Activated T-helper 2 cell treated with anti-CD3 and anti-CD28 coated beads, Interferon-gamma antibody, Interleukin-2, Interleukin-4, amounts not matched to agents 10 μg/mL and 5 μg/mL and 100 μg/mL, durations not matched to agents 14 hours and 24 hours and 36 hours (primary cell): ENCODE data around the gene CHD6. TPM values are rescaled to one million over a fixed set of nuclear protein-coding genes. Genes with fewer than 3 reads are reported as not detected.

Experiments
- DNase-seq: peaks from one replicate; pipeline ENCODE4 v3.0.0; 2021; ENCODE audit warnings: low spot score
- H3K27ac Mint-ChIP-seq: one replicate; pipeline ENCODE4 v1.8.0; 2021; ENCODE audit warnings: mixed read lengths
- H3K27me3 Mint-ChIP-seq: one replicate; pipeline ENCODE4 v1.8.0; 2021; ENCODE audit warnings: low read depth, mixed read lengths
- H3K36me3 Mint-ChIP-seq: one replicate; pipeline ENCODE4 v1.8.0; 2021; ENCODE audit warnings: low read depth, mixed read lengths
- H3K4me1 Mint-ChIP-seq: one replicate; pipeline ENCODE4 v1.8.0; 2021; ENCODE audit warnings: low read depth, mixed read lengths
- H3K4me3 Mint-ChIP-seq: one replicate; pipeline ENCODE4 v1.8.0; 2021; ENCODE audit warnings: low read depth, mild to moderate bottlenecking, moderate library complexity, mixed read lengths
- H3K9me3 Mint-ChIP-seq: one replicate; pipeline ENCODE4 v1.8.0; 2021; ENCODE audit warnings: mixed read lengths
- intact Hi-C: fragments of 100-400 bp; cut with micrococcal nuclease; formaldehyde crosslinking; loops from one replicate; pipeline ENCODE4 v1.15.1; 2023
- total RNA-seq: library from RNA; stranded (reverse); gene quantifications from 2 replicates; pipeline ENCODE4 v1.2.3, GENCODE V29; 2022

CHD6 gene, protein sequence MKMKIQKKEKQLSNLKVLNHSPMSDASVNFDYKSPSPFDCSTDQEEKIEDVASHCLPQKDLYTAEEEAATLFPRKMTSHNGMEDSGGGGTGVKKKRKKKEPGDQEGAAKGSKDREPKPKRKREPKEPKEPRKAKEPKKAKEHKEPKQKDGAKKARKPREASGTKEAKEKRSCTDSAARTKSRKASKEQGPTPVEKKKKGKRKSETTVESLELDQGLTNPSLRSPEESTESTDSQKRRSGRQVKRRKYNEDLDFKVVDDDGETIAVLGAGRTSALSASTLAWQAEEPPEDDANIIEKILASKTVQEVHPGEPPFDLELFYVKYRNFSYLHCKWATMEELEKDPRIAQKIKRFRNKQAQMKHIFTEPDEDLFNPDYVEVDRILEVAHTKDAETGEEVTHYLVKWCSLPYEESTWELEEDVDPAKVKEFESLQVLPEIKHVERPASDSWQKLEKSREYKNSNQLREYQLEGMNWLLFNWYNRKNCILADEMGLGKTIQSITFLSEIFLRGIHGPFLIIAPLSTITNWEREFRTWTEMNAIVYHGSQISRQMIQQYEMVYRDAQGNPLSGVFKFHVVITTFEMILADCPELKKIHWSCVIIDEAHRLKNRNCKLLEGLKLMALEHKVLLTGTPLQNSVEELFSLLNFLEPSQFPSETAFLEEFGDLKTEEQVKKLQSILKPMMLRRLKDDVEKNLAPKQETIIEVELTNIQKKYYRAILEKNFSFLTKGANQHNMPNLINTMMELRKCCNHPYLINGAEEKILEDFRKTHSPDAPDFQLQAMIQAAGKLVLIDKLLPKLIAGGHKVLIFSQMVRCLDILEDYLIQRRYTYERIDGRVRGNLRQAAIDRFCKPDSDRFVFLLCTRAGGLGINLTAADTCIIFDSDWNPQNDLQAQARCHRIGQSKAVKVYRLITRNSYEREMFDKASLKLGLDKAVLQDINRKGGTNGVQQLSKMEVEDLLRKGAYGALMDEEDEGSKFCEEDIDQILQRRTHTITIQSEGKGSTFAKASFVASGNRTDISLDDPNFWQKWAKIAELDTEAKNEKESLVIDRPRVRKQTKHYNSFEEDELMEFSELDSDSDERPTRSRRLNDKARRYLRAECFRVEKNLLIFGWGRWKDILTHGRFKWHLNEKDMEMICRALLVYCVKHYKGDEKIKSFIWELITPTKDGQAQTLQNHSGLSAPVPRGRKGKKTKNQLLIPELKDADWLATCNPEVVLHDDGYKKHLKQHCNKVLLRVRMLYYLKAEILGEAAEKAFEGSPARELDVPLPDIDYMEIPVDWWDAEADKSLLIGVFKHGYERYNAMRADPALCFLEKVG (N-terminal part only)
- total RNA-seq = 32.5 and 32.7 TPM in 2 replicates

DNA sequence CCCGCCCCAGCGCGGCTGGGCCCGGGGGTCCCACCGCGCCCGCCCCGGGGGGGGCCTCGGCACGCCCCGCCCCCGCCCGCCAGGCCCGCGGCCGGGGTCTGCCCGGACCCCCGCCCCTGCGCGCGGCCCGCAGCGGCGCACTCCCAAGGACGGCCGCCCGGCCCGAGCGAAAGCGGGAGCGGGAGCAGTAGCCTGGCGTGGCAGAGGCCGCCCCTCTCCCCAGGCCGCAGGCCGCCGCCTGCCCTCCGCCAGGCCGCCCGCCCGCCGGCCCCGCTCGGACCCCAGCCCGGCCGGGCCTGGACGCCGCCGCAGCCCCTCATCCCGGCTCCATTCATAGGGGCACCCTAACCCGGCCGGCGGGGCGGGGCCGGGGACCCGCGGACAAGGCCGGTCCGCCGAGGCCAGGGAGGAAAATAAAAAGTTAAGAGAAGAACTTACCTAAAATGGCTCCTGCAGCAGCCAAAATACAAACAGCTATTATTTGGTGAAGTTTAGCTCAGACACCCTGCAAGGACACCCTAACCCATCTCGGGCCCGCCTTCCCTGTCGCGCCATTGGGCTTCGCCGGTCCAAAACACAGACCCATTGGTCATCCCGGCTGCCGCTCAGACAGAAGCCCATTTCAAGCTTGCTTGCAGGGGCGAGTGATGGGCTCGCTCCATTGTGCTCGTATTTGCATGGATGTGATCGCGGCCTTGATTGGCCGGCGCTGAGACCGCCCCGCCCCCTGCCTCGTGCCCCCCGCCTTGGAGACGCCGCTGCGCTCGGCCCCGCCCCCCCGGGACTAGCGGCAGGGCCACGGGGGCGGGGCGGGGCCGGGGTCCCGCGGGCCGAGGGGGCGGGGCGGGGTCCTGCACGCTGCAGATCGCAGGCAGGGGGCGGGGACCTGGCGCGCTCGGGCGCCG, at the start of gene CHD6:
TSS of gene CHD6 (minus strand) at position 476 of the 905 bp plus-strand sequence. CDS start 67,040 bp downstream, outside the sequence.
- H3K27ac Mint-ChIP-seq = peak within 1 kb of the TSS; percentile 80
- H3K4me1 Mint-ChIP-seq = peaks cover 35% of the 10 kb centered on the region
- H3K4me3 Mint-ChIP-seq = peak within 1 kb of the TSS; percentile 89
- peaks cover 15% of the 10 kb centered on the region for H3K27me3 Mint-ChIP-seq
- peak; percentile 99 for DNase-seq
- intact Hi-C loops = loop anchor here (1.0 to 5.0 kb wide), 3 partner anchors 75 to 181 kb away; no protein-coding TSS in a partner anchor
- no peaks in the 10 kb centered on the region for H3K9me3 Mint-ChIP-seq
- peaks cover 5% of the 10 kb centered on the region for H3K36me3 Mint-ChIP-seq

GRCh38 chr20:41664584-41664983, 46.4 kb upstream of the CHD6 start:
- DNase-seq = no peak
- Mint-ChIP-seq H3K27me3 (peaks cover 14% of the 10 kb centered on the region), H3K4me1 (no peaks in the 10 kb centered on the region)

GRCh38 chr20:41657655-41658054, 39.5 kb upstream of the CHD6 start:
- no peaks in the 10 kb centered on the region for H3K36me3 Mint-ChIP-seq
- no peaks in the 10 kb centered on the region for H3K9me3 Mint-ChIP-seq
- no peak overlapping the region for H3K27ac Mint-ChIP-seq
- DNase-seq = no peak
- H3K27me3 Mint-ChIP-seq = peaks cover 8% of the 10 kb centered on the region
- intact Hi-C loops = no loop called here
- no peak overlapping the region for H3K4me3 Mint-ChIP-seq
- H3K4me1 Mint-ChIP-seq = peaks cover 2% of the 10 kb centered on the region

More at GRCh38 chr20:41664584-41664983, 46.4 kb upstream of the CHD6 start:
- Mint-ChIP-seq H3K36me3 (no peaks in the 10 kb centered on the region), H3K9me3 (no peaks in the 10 kb centered on the region), H3K27ac (no peak overlapping the region), H3K4me3 (no peak overlapping the region)
- intact Hi-C loops = no loop called here

GRCh38 chr20:41655962-41656618, 37.9 kb upstream of the CHD6 start:
- H3K27me3 Mint-ChIP-seq = peaks cover 5% of the 10 kb centered on the region
- intact Hi-C loops = no loop called here
- H3K4me3 Mint-ChIP-seq = no peak overlapping the region
- no peak for DNase-seq
- H3K9me3 Mint-ChIP-seq = no peaks in the 10 kb centered on the region
- H3K36me3 Mint-ChIP-seq = no peaks in the 10 kb centered on the region
- H3K4me1 Mint-ChIP-seq = peaks cover 2% of the 10 kb centered on the region
- no peak overlapping the region for H3K27ac Mint-ChIP-seq

DNA sequence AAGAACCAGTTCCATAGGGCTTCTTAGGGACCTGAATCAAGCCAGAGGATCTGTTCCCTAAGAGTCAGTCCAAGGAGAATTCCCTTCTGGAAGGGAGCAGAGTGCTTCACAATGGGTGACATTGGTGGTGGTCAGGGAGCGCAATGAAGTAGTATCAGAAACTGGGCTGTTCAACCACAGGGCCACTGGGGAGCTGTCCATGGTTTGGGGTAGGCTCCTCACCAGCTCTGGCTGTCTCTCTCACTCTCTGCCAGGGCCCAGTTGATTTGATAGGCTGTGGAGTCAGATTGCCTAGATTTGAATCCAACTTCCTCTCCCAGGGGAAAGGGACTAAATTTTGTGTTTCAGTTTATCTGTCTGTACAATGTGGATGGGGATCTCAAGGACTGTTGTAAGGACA, 36.7 kb upstream of the CHD6 start:
- no peak for DNase-seq
- Mint-ChIP-seq H3K27me3 (peaks cover 6% of the 10 kb centered on the region), H3K36me3 (no peaks in the 10 kb centered on the region), H3K4me1 (peaks cover 2% of the 10 kb centered on the region), H3K27ac (no peak overlapping the region), H3K4me3 (no peak overlapping the region), H3K9me3 (no peaks in the 10 kb centered on the region)
- intact Hi-C loops = no loop called here

DNA sequence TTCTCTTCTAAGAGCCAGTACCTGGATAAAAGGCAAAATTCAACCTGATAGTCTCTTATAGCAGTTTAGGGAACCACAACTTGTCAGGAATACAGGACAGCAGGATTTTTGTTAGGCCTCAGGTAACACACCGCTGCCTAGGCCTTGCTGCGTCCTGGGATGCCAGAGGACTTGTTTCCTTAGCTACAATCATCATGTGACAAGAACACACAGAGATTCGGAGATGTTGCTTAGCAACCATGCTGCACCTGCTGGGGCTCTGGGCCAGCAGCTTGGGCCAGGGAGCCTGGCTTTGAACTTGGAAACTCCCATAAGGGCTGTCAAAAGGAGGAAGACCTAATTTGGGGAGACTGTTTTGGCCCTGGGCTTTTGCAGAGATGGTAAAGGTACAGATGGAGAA, 36.1 kb upstream of the CHD6 start:
- intact Hi-C loops = no loop called here
- peaks cover 6% of the 10 kb centered on the region for H3K27me3 Mint-ChIP-seq
- H3K4me3 Mint-ChIP-seq = no peak overlapping the region
- no peak for DNase-seq
- H3K27ac Mint-ChIP-seq = no peak overlapping the region
- H3K9me3 Mint-ChIP-seq = no peaks in the 10 kb centered on the region
- no peaks in the 10 kb centered on the region for H3K36me3 Mint-ChIP-seq
- H3K4me1 Mint-ChIP-seq = peaks cover 2% of the 10 kb centered on the region

DNA sequence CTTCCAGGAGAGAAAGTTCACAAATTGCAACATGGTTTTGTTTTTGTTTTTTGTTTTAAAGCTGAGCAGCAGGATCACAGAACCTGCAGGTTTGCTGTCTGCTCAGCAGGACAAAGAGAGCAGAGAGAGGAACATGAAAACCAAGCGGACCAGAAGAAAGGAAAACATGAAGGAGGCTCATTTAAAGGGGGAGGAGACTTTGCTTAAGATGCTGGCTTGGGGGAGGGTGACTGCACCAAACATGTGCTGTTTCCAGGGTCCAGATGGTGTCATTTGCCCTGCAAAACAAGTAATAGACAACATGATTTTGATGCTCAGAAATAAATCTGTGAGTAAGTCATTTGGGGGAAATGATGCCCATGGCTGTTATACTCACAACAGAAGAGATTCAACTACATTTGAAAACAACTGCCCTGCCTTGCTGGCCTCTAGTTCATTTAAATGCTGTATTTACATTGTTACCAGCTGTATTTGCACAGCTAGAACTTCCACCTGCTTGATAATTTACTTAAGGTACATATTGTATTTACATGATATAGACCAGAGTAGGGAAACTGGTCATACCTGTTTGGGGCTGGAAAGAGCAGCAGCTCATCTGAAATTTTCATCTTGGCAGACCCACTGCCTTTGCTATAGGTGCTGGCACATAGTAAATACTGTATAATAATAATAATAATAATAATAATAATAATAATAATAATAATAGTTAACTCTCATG, 32.2 kb upstream of the CHD6 start:
- peaks cover 5% of the 10 kb centered on the region for H3K27me3 Mint-ChIP-seq
- no peaks in the 10 kb centered on the region for H3K9me3 Mint-ChIP-seq
- H3K4me3 Mint-ChIP-seq = no peak overlapping the region
- intact Hi-C loops = no loop called here
- DNase-seq = no peak
- no peaks in the 10 kb centered on the region for H3K36me3 Mint-ChIP-seq
- H3K27ac Mint-ChIP-seq = no peak overlapping the region
- no peaks in the 10 kb centered on the region for H3K4me1 Mint-ChIP-seq

DNA sequence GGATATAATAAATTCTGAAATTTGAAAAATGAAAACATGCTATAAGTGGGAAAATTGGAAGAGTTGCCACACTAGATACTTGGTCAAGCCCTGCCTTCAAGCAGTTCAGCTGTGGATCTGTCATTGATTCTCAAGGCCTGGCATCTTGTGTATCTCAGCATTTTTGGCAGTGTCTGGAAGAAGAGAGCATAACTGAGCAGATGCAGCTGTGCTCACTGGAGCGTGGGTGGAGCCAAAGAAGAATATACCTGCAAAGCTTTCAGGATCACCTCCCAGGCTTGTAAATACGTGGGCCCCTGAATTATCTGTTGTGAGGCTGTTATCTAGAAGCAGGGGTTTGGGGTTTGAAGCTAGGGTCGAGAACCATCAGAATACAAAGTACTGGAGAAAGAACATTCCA, 31.3 kb upstream of the CHD6 start:
- no peaks in the 10 kb centered on the region for H3K9me3 Mint-ChIP-seq
- H3K4me3 Mint-ChIP-seq = no peak overlapping the region

GRCh38 chr20:41645372-41645771, 27.2 kb upstream of the CHD6 start:
- no peak overlapping the region for H3K4me3 Mint-ChIP-seq
- H3K36me3 Mint-ChIP-seq = no peaks in the 10 kb centered on the region
- no peaks in the 10 kb centered on the region for H3K9me3 Mint-ChIP-seq
- no peak overlapping the region for H3K27ac Mint-ChIP-seq
- H3K27me3 Mint-ChIP-seq = peaks cover 10% of the 10 kb centered on the region
- no peak for DNase-seq
- H3K4me1 Mint-ChIP-seq = no peaks in the 10 kb centered on the region
- intact Hi-C loops = no loop called here

More for the DNA sequence above, 31.3 kb upstream of the CHD6 start:
- no peak overlapping the region for H3K27ac Mint-ChIP-seq
- peaks cover 5% of the 10 kb centered on the region for H3K27me3 Mint-ChIP-seq
- no peaks in the 10 kb centered on the region for H3K4me1 Mint-ChIP-seq
- no peak for DNase-seq
- H3K36me3 Mint-ChIP-seq = no peaks in the 10 kb centered on the region
- intact Hi-C loops = no loop called here

- no peak for DNase-seq
- no peak overlapping the region for H3K4me3 Mint-ChIP-seq
- H3K27me3 Mint-ChIP-seq = peaks cover 14% of the 10 kb centered on the region
- no peak overlapping the region for H3K27ac Mint-ChIP-seq
- H3K36me3 Mint-ChIP-seq = no peaks in the 10 kb centered on the region
- no peaks in the 10 kb centered on the region for H3K4me1 Mint-ChIP-seq
- no peaks in the 10 kb centered on the region for H3K9me3 Mint-ChIP-seq
- intact Hi-C loops = no loop called here
Observed at GRCh38 chr20:41643504-41643938, 25.3 kb upstream of the CHD6 start.

DNA sequence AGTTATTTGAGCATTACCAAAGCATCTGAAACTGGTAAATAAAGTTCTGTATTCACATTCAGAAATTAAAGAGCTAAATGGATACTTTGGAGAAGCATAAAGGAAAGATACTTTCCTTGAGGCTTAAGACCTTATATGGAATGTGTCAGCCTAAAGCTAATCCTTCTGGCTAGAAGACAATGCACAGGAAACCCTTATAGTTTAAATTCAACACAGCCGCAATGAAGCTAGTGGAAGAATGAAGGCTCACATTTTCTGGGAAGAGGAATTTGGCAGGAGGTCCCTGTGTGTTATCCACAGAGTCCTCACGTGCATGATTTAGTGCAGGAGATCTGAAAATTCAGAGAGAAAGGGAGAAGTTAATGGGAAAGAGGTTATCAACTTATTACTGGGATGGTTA, 21.5 kb upstream of the CHD6 start:
- intact Hi-C loops = no loop called here
- no peaks in the 10 kb centered on the region for H3K9me3 Mint-ChIP-seq
- peaks cover 14% of the 10 kb centered on the region for H3K27me3 Mint-ChIP-seq
- no peaks in the 10 kb centered on the region for H3K36me3 Mint-ChIP-seq
- no peaks in the 10 kb centered on the region for H3K4me1 Mint-ChIP-seq
- DNase-seq = no peak
- H3K27ac Mint-ChIP-seq = no peak overlapping the region
- H3K4me3 Mint-ChIP-seq = no peak overlapping the region
